Measurements from ENCODE around the gene TMEM63C.

TMEM63C gene

GRCh38 chr14:77220246-77221017 is 38.8 kb downstream of the TMEM63C start:
- DNase-seq (ENCODE audit: low read depth), result no peak
- no peak for TF ChIP-seq CTCF (IDR thresholded peaks at IDR 0.05; ENCODE audit: insufficient read depth, low read depth, low read length, missing control alignments)

GRCh38 chr14:77221241-77221871 is 39.8 kb downstream of the TMEM63C start:
- DNase-seq (ENCODE audit: low read depth), result no peak
- TF ChIP-seq CTCF (IDR thresholded peaks at IDR 0.05; ENCODE audit: insufficient read depth, low read depth, low read length, missing control alignments), result no peak
- H3K4me3 ChIP-seq (ENCODE audit: low read depth, low read length), result no peak overlapping the region

More at GRCh38 chr14:77220246-77221017, 38.8 kb downstream of the TMEM63C start:
- no peak overlapping the region for H3K4me3 ChIP-seq (ENCODE audit: low read depth, low read length)

- H3K4me3 ChIP-seq (ENCODE audit: low read depth, low read length), result no peak overlapping the region
- TF ChIP-seq CTCF (IDR thresholded peaks at IDR 0.05; ENCODE audit: insufficient read depth, low read depth, low read length, missing control alignments), result no peak
- DNase-seq (ENCODE audit: low read depth), result no peak
Observed at GRCh38 chr14:77222546-77223225, 41.1 kb downstream of the TMEM63C start.

- no peak for DNase-seq (ENCODE audit: low read depth)
- H3K4me3 ChIP-seq (ENCODE audit: low read depth, low read length), result no peak overlapping the region
- TF ChIP-seq CTCF (IDR thresholded peaks at IDR 0.05; ENCODE audit: insufficient read depth, low read depth, low read length, missing control alignments), result no peak
Observed at GRCh38 chr14:77224212-77224611, 42.6 kb downstream of the TMEM63C start.

GRCh38 chr14:77225254-77225653 is 43.7 kb downstream of the TMEM63C start:
- no peak for DNase-seq (ENCODE audit: low read depth)
- TF ChIP-seq CTCF (IDR thresholded peaks at IDR 0.05; ENCODE audit: insufficient read depth, low read depth, low read length, missing control alignments), result no peak
- no peak overlapping the region for H3K4me3 ChIP-seq (ENCODE audit: low read depth, low read length)

GRCh38 chr14:77225892-77226557 is 44.4 kb downstream of the TMEM63C start:
- DNase-seq (ENCODE audit: low read depth), result no peak
- H3K4me3 ChIP-seq (ENCODE audit: low read depth, low read length), result no peak overlapping the region
- no peak for TF ChIP-seq CTCF (IDR thresholded peaks at IDR 0.05; ENCODE audit: insufficient read depth, low read depth, low read length, missing control alignments)

All from GM12865 (cell line).